ENCODE results near the gene TP63.

- TF ChIP-seq FOSL2 (IDR thresholded peaks at IDR 0.05) (no peak), FOSL2 (CRISPR knock-in tag; IDR thresholded peaks at IDR 0.05) (no peak), CTCF (IDR thresholded peaks at IDR 0.05) (no peak), CHD4 (IDR thresholded peaks at IDR 0.05; ENCODE audit: borderline replicate concordance) (no peak)
These were observed 236.9 kb downstream of the TP63 start for GRCh38 chr3:189868061-189868460.

All from A549 (cell line).